Endodermal cell (in vitro differentiated cells): ENCODE results near the gene RASGEF1B. TPM values are rescaled to one million over a fixed set of nuclear protein-coding genes. Genes with fewer than 3 reads are reported as not detected.

ENCODE experiments used
- DNase-seq: peaks from one replicate; pipeline ENCODE4 v3.0.0-alpha.2; 2017
- H3K27ac ChIP-seq: 2 replicates; pipeline ENCODE4 v1.5.1; 2013; ENCODE audit warnings: mild to moderate bottlenecking, low read depth, low read length, moderate library complexity
- H3K27me3 ChIP-seq: 2 replicates; pipeline ENCODE4 v1.6.1; 2013; ENCODE audit warnings: mild to moderate bottlenecking, low read length, moderate library complexity; ENCODE audit not compliant: insufficient read depth, control insufficient read depth, poor library complexity, severe bottlenecking
- H3K36me3 ChIP-seq: 2 replicates; pipeline ENCODE4 v1.7.0; 2013; ENCODE audit warnings: mild to moderate bottlenecking, low read length, moderate library complexity; ENCODE audit not compliant: control insufficient read depth, insufficient read depth
- H3K4me1 ChIP-seq: one replicate; pipeline ENCODE4 v1.7.0; 2013; ENCODE audit warnings: low read length; ENCODE audit not compliant: control insufficient read depth, insufficient read depth
- H3K4me3 ChIP-seq: 2 replicates; pipeline ENCODE4 v1.5.1; 2013; ENCODE audit warnings: mild to moderate bottlenecking, low read length, moderate library complexity
- H3K9ac ChIP-seq: 2 replicates; pipeline ENCODE4 v1.6.1; 2013; ENCODE audit warnings: mild to moderate bottlenecking, low read length, moderate library complexity; ENCODE audit not compliant: poor library complexity, severe bottlenecking; ENCODE audit errors: extremely low read depth
- H3K9me3 ChIP-seq: 2 replicates; pipeline ENCODE4 v1.6.1; 2013; ENCODE audit warnings: mild to moderate bottlenecking, low read length, moderate library complexity; ENCODE audit not compliant: control insufficient read depth
- H3K27ac Mint-ChIP-seq: 2 replicates; pipeline ENCODE4 v1.8.0; 2020; ENCODE audit warnings: mixed read lengths
- H3K27me3 Mint-ChIP-seq: 2 replicates; pipeline ENCODE4 v1.8.0; 2021; ENCODE audit warnings: mild to moderate bottlenecking, mixed read lengths; ENCODE audit not compliant: insufficient read depth
- H3K36me3 Mint-ChIP-seq: 2 replicates; pipeline ENCODE4 v1.8.0; 2020; ENCODE audit warnings: low read depth, mixed read lengths
- H3K4me1 Mint-ChIP-seq: 2 replicates; pipeline ENCODE4 v1.8.0; 2020; ENCODE audit warnings: mixed read lengths
- H3K4me3 Mint-ChIP-seq: 2 replicates; pipeline ENCODE4 v1.8.0; 2020; ENCODE audit warnings: mild to moderate bottlenecking, moderate library complexity, mixed read lengths
- H3K9me3 Mint-ChIP-seq: 2 replicates; pipeline ENCODE4 v1.8.0; 2020; ENCODE audit warnings: mild to moderate bottlenecking, mixed read lengths
- CTCF ChIP-seq: fragments of 200-600 bp; sonication (generic); conservative IDR thresholded peaks from 2 replicates; pipeline ENCODE4 v1.5.0; 2021; ENCODE audit warnings: antibody characterized with exemption, mild to moderate bottlenecking
- WGBS, 2 experiments: methylation state at CpG; one replicate each; pipeline versions ENCODE4 v1.1.5 to v1.1.7; 2013; ENCODE audit warnings: missing lambda C conversion rate in 2 of 2, mixed read lengths in 1 of 2; ENCODE audit not compliant: insufficient coverage in 1 of 2, insufficient read length in 1 of 2; 5-methylcytosine and 5-hydroxymethylcytosine counted together
- total RNA-seq, 2 donors: library from RNA; stranded (reverse); fragmentation: NEBNext Ultra II Directional in 1 of 2; extraction: Animal tissue kit (Norgen Biotek cat#: 25700) in 1 of 2; gene quantifications; 2 replicates in 1 of 2; 3 replicates in 1 of 2; pipeline ENCODE4 v1.2.1, GENCODE V29; 2021

RASGEF1B gene
- total RNA-seq, 2 donors from 2014 or later = 15.3 to 26.7 TPM

- DNase-seq = no peak
- no peak for TF ChIP-seq CTCF
- Mint-ChIP-seq H3K36me3 (peaks cover 8% of the 10 kb centered on the region), H3K9me3 (peaks cover 7% of the 10 kb centered on the region), H3K27me3 (no peaks in the 10 kb centered on the region), H3K4me1 (peaks cover 24% of the 10 kb centered on the region), H3K4me3 (no peak overlapping the region), H3K27ac (no peak overlapping the region)
- Histone ChIP-seq H3K9me3 (peaks cover 6% of the 10 kb centered on the region), H3K9ac (no peak overlapping the region), H3K36me3 (no peaks in the 10 kb centered on the region), H3K4me3 (no peak overlapping the region), H3K27ac (no peak overlapping the region), H3K4me1 (peaks cover 10% of the 10 kb centered on the region), H3K27me3 (no peaks in the 10 kb centered on the region)
Observed at GRCh38 chr4:81495345-81495744, 23.6 kb upstream of the RASGEF1B start.

- Histone ChIP-seq H3K36me3 (no peaks in the 10 kb centered on the region), H3K9me3 (peaks cover 6% of the 10 kb centered on the region), H3K4me1 (peaks cover 10% of the 10 kb centered on the region), H3K9ac (no peak overlapping the region), H3K27ac (no peak overlapping the region), H3K4me3 (no peak overlapping the region), H3K27me3 (no peaks in the 10 kb centered on the region)
- H3K27ac Mint-ChIP-seq = no peak overlapping the region
- peaks cover 8% of the 10 kb centered on the region for H3K36me3 Mint-ChIP-seq
- TF ChIP-seq CTCF = no peak
- peaks cover 7% of the 10 kb centered on the region for H3K9me3 Mint-ChIP-seq
- no peaks in the 10 kb centered on the region for H3K27me3 Mint-ChIP-seq
- no peak for DNase-seq
- no peak overlapping the region for H3K4me3 Mint-ChIP-seq
- 92 to 100% methylated on average over 1 of the region's 1 CpG for WGBS, 2 experiments
- H3K4me1 Mint-ChIP-seq = peaks cover 13% of the 10 kb centered on the region
Observed at GRCh38 chr4:81494031-81494431, 22.3 kb upstream of the RASGEF1B start.

DNA sequence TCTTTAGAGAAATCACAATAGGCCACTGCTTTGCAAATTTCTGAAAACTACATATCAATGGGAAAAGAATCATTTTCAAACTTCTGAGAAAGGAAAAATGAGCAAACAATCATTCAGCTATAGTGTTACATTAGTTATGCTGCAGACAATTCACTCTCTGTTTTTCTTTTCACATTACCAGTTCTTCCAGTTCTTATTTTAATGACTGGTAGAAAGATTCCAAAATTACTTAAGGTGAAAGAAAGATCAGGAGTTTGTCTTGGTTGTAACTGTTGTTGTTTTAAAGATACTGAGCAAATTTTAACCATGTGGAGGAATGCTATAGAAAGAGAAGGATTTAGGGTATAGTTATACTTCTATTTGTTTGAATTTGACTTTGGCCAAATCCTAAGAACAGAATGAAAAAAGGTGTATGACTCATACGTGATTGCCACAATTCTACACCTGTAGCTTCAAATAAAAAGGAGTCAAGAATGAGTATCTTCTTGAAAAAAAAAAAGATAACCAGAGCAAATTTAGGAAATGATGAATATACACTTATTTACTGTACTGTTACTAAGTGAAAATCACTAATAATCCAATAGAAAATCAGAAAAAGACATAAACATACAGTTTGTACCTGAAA is 21.0 kb upstream of the RASGEF1B start:
- Mint-ChIP-seq H3K27me3 (no peaks in the 10 kb centered on the region), H3K4me3 (no peak overlapping the region), H3K27ac (no peak overlapping the region), H3K4me1 (peaks cover 1% of the 10 kb centered on the region), H3K9me3 (peaks cover 15% of the 10 kb centered on the region), H3K36me3 (peaks cover 8% of the 10 kb centered on the region)
- Histone ChIP-seq H3K9me3 (peaks cover 6% of the 10 kb centered on the region), H3K9ac (no peak overlapping the region), H3K4me1 (peaks cover 2% of the 10 kb centered on the region), H3K36me3 (no peaks in the 10 kb centered on the region), H3K27ac (no peak overlapping the region), H3K4me3 (no peak overlapping the region), H3K27me3 (no peaks in the 10 kb centered on the region)
- TF ChIP-seq CTCF = no peak
- whole genome bisulfite sequencing, 2 experiments = 89 to 100% methylated on average over 1 of the region's 1 CpG
- no peak for DNase-seq
